Subcutaneous abdominal adipose tissue (tissue), 5 donors: Measurements from ENCODE around the gene FOXP4.

Source experiments
- H3K27ac ChIP-seq: one replicate; pipeline ENCODE4 v1.7.0; 2013; ENCODE audit warnings: low read depth, mild to moderate bottlenecking, inconsistent platforms, low read length, moderate library complexity
- H3K27me3 ChIP-seq, 5 donors: one replicate each; pipeline ENCODE4 v1.7.0; 2013; ENCODE audit warnings: low read length in 5 of 5, inconsistent platforms in 1 of 5; ENCODE audit not compliant: control insufficient read depth in 5 of 5, insufficient read depth in 4 of 5
- H3K36me3 ChIP-seq, 5 donors: one replicate each; pipeline ENCODE4 v1.7.0; 2013; ENCODE audit warnings: low read length in 5 of 5; ENCODE audit not compliant: control insufficient read depth in 5 of 5, insufficient read depth in 5 of 5
- H3K4me1 ChIP-seq, 5 donors: one replicate each; pipeline ENCODE4 v1.7.0; 2013; ENCODE audit warnings: low read length in 5 of 5, mild to moderate bottlenecking in 3 of 5, moderate library complexity in 1 of 5; ENCODE audit not compliant: control insufficient read depth in 5 of 5, insufficient read depth in 5 of 5
- H3K4me3 ChIP-seq, 5 donors: one replicate each; pipeline ENCODE4 v1.7.0; 2013; ENCODE audit warnings: low read length in 5 of 5, low read depth in 1 of 5
- H3K9ac ChIP-seq, 5 donors: one replicate each; pipeline ENCODE4 v1.7.0; 2013; ENCODE audit warnings: low read length in 5 of 5, mild to moderate bottlenecking in 4 of 5, moderate library complexity in 3 of 5
- H3K9me3 ChIP-seq, 5 donors: one replicate each; pipeline ENCODE4 v1.7.0; 2013; ENCODE audit warnings: low read length in 5 of 5; ENCODE audit not compliant: control insufficient read depth in 5 of 5
- donor health status: healthy.
- donor health status: healthy.
- donor health status: healthy.
- donor health status: healthy.
- donor health status: healthy.

FOXP4 gene

GRCh38 chr6:41531591-41532582 is 14.3 kb upstream of the FOXP4 start:
- Histone ChIP-seq H3K9me3 (no peaks in the 10 kb centered on the region), H3K4me1 (peaks cover 0 to 26% (median 21%) of the 10 kb centered on the region in 5 donors), H3K27ac (no peak overlapping the region), H3K27me3 (peaks cover 4 to 34% (median 14%) of the 10 kb centered on the region in 5 donors), H3K4me3 (peak overlapping the region in 3 of 5 donors; percentile 36 to 51 (median 42)), H3K9ac (no peak overlapping the region), H3K36me3 (no peaks in the 10 kb centered on the region)

- no peak overlapping the region for H3K27ac ChIP-seq
- no peak overlapping the region for H3K9ac ChIP-seq
- peaks cover 5 to 39% (median 33%) of the 10 kb centered on the region in 5 donors for H3K4me1 ChIP-seq
- no peaks in the 10 kb centered on the region for H3K36me3 ChIP-seq
- H3K27me3 ChIP-seq, result peaks cover 0 to 16% (median 8%) of the 10 kb centered on the region in 5 donors
- no peak overlapping the region for H3K4me3 ChIP-seq
- H3K9me3 ChIP-seq, result no peaks in the 10 kb centered on the region
These were observed 10.4 kb upstream of the FOXP4 start for GRCh38 chr6:41535766-41536165.

GRCh38 chr6:41536795-41537758 is 9.1 kb upstream of the FOXP4 start:
- no peaks in the 10 kb centered on the region for H3K36me3 ChIP-seq
- no peak overlapping the region for H3K4me3 ChIP-seq
- peaks cover 5 to 32% (median 23%) of the 10 kb centered on the region in 5 donors for H3K4me1 ChIP-seq
- H3K9ac ChIP-seq, result no peak overlapping the region
- H3K27ac ChIP-seq, result no peak overlapping the region
- peaks cover 0 to 8% (median 5%) of the 10 kb centered on the region in 5 donors for H3K27me3 ChIP-seq
- H3K9me3 ChIP-seq, result no peaks in the 10 kb centered on the region

- Histone ChIP-seq H3K9me3 (no peaks in the 10 kb centered on the region), H3K4me1 (peaks cover 5 to 27% (median 19%) of the 10 kb centered on the region in 5 donors), H3K27ac (no peak overlapping the region), H3K9ac (no peak overlapping the region), H3K27me3 (peaks cover 0 to 4% (median 0%) of the 10 kb centered on the region in 5 donors), H3K4me3 (peak overlapping the region in 1 of 5 donors; percentile 44), H3K36me3 (no peaks in the 10 kb centered on the region)
These were observed 7.5 kb upstream of the FOXP4 start for GRCh38 chr6:41538556-41539182.

GRCh38 chr6:41539204-41539603 is 7.0 kb upstream of the FOXP4 start:
- no peak overlapping the region for H3K4me3 ChIP-seq
- no peaks in the 10 kb centered on the region for H3K36me3 ChIP-seq
- no peak overlapping the region for H3K27ac ChIP-seq
- H3K4me1 ChIP-seq, result peaks cover 5 to 27% (median 19%) of the 10 kb centered on the region in 5 donors
- H3K27me3 ChIP-seq, result peaks cover 0 to 4% (median 0%) of the 10 kb centered on the region in 5 donors
- H3K9me3 ChIP-seq, result no peaks in the 10 kb centered on the region
- H3K9ac ChIP-seq, result no peak overlapping the region

GRCh38 chr6:41541364-41541763 is 4.8 kb upstream of the FOXP4 start:
- Histone ChIP-seq H3K4me1 (peaks cover 5 to 43% (median 35%) of the 10 kb centered on the region in 5 donors), H3K27ac (no peak overlapping the region), H3K27me3 (peaks cover 0 to 4% (median 0%) of the 10 kb centered on the region in 5 donors)

GRCh38 chr6:41543087-41543486 is 3.1 kb upstream of the FOXP4 start:
- peaks cover 5 to 41% (median 37%) of the 10 kb centered on the region in 5 donors for H3K4me1 ChIP-seq
- H3K9me3 ChIP-seq, result no peaks in the 10 kb centered on the region
- no peak overlapping the region for H3K4me3 ChIP-seq
- H3K9ac ChIP-seq, result no peak overlapping the region
- no peaks in the 10 kb centered on the region for H3K36me3 ChIP-seq
- no peak overlapping the region for H3K27ac ChIP-seq
- H3K27me3 ChIP-seq, result peaks cover 0 to 3% (median 0%) of the 10 kb centered on the region in 5 donors

More at GRCh38 chr6:41541364-41541763, 4.8 kb upstream of the FOXP4 start:
- no peaks in the 10 kb centered on the region for H3K9me3 ChIP-seq
- H3K9ac ChIP-seq, result no peak overlapping the region
- H3K36me3 ChIP-seq, result no peaks in the 10 kb centered on the region
- no peak overlapping the region for H3K4me3 ChIP-seq

GRCh38 chr6:41545247-41545702 is 906 bp upstream of the FOXP4 start:
- Histone ChIP-seq H3K9me3 (no peaks in the 10 kb centered on the region), H3K27me3 (peaks cover 0 to 12% (median 5%) of the 10 kb centered on the region in 5 donors), H3K27ac (peak overlapping the region; percentile 10), H3K9ac (peak overlapping the region in 4 of 5 donors; percentile 51 to 70 (median 66)), H3K36me3 (no peaks in the 10 kb centered on the region), H3K4me1 (peaks cover 0 to 48% (median 44%) of the 10 kb centered on the region in 5 donors), H3K4me3 (peak overlapping the region; percentile 63 to 78 (median 69))

- H3K4me3 ChIP-seq, result peak overlapping the region in 4 of 5 donors; percentile 70 to 89 (median 78)
- H3K4me1 ChIP-seq, result peaks cover 0 to 55% (median 47%) of the 10 kb centered on the region in 5 donors
- H3K9ac ChIP-seq, result no peak overlapping the region
- H3K36me3 ChIP-seq, result peaks cover 0 to 7% (median 6%) of the 10 kb centered on the region in 5 donors
- no peak overlapping the region for H3K27ac ChIP-seq
- H3K9me3 ChIP-seq, result no peaks in the 10 kb centered on the region
- peaks cover 0 to 12% (median 5%) of the 10 kb centered on the region in 5 donors for H3K27me3 ChIP-seq
These were observed 289 bp downstream of the FOXP4 start for GRCh38 chr6:41546475-41546865.
